Adipose tissue (tissue), 3 donors: ENCODE results near the gene ASPSCR1. TPM values are rescaled to one million over a fixed set of nuclear protein-coding genes. Genes with fewer than 3 reads are reported as not detected.
"Not testable (repeated sequence)": the region's sequence is repeated elsewhere in the genome, so short reads cannot be mapped to it uniquely, and the experiment has no call there.

Experiments
- H3K27ac ChIP-seq: one replicate; pipeline ENCODE4 v1.5.1; 2013; ENCODE audit warnings: low read depth, low read length
- WGBS, 3 donors: extraction: QIAGEN DNeasy Blood & Tissue Kit; methylation state at CpG; one replicate each; pipeline ENCODE4 v1.1.7; 2013; 5-methylcytosine and 5-hydroxymethylcytosine counted together
- polyA plus RNA-seq, 3 donors: library from polyadenylated mRNA; stranded (reverse); fragments of 200-250 nt; gene quantifications; one replicate each; pipeline ENCODE4 v1.2.3, GENCODE V29; 2013
- donor health status: healthy with polysubstance abuse.
- donor health status: Bipolar disorder and iron deficiency.
- donor health status: healthy.

ASPSCR1 gene
- polyA plus RNA-seq, 3 donors, result 17.7 to 35.4 (median 31.0) TPM

- H3K27ac ChIP-seq, result no peak overlapping the region
Observed at GRCh38 chr17:81973432-81973831, 4.0 kb upstream of the ASPSCR1 start.

- 17 to 30% (median 25%) methylated on average over 26 to 30 of the region's 30 CpGs for WGBS, 3 donors
- H3K27ac ChIP-seq, result peak overlapping the region; percentile 74
Observed at GRCh38 chr17:81976332-81977210, 858 bp upstream of the ASPSCR1 start.

- H3K27ac ChIP-seq, result no peak overlapping the region
- 84 to 92% (median 87%) methylated on average over 27 of the region's 27 CpGs for WGBS, 3 donors
Observed at GRCh38 chr17:81978524-81979298, 1.3 kb downstream of the ASPSCR1 start.

- 90 to 95% (median 90%) methylated on average over 4 of the region's 4 CpGs for WGBS, 3 donors
- H3K27ac ChIP-seq, result no peak overlapping the region
Observed at GRCh38 chr17:81980122-81980521, 2.7 kb downstream of the ASPSCR1 start.

- 69 to 88% (median 74%) methylated on average over 9 of the region's 9 CpGs for WGBS, 3 donors
Observed at GRCh38 chr17:81980707-81981343, 3.4 kb downstream of the ASPSCR1 start.

GRCh38 chr17:81981511-81981910 lies 4.1 kb downstream of the ASPSCR1 start:
- 95 to 98% (median 96%) methylated on average over 12 of the region's 12 CpGs for WGBS, 3 donors
- not testable (repeated sequence) for H3K27ac ChIP-seq

More at GRCh38 chr17:81980707-81981343, 3.4 kb downstream of the ASPSCR1 start:
- no peak overlapping the region for H3K27ac ChIP-seq

GRCh38 chr17:81983011-81983638 lies 5.7 kb downstream of the ASPSCR1 start:
- 92 to 96% (median 93%) methylated on average over 32 to 35 of the region's 35 CpGs for WGBS, 3 donors
- H3K27ac ChIP-seq, result no peak overlapping the region

- 87 to 94% (median 88%) methylated on average over 26 of the region's 26 CpGs for WGBS, 3 donors
- H3K27ac ChIP-seq, result no peak overlapping the region
Observed at GRCh38 chr17:81983639-81984373, 6.4 kb downstream of the ASPSCR1 start.

- 90 to 96% (median 92%) methylated on average over 18 to 21 of the region's 21 CpGs for WGBS, 3 donors
- no peak overlapping the region for H3K27ac ChIP-seq
Observed at GRCh38 chr17:81984773-81985410, 7.5 kb downstream of the ASPSCR1 start.

- 97 to 98% (median 97%) methylated on average over 26 of the region's 26 CpGs for WGBS, 3 donors
- H3K27ac ChIP-seq, result no peak overlapping the region
Observed at GRCh38 chr17:81986606-81987005, 9.2 kb downstream of the ASPSCR1 start.

- no peak overlapping the region for H3K27ac ChIP-seq
- 87 to 94% (median 92%) methylated on average over 25 to 26 of the region's 26 CpGs for WGBS, 3 donors
Observed at GRCh38 chr17:81987161-81987770, 9.8 kb downstream of the ASPSCR1 start.

GRCh38 chr17:81990836-81991683 lies 13.6 kb downstream of the ASPSCR1 start:
- H3K27ac ChIP-seq, result no peak overlapping the region
- 45 to 91% (median 85%) methylated on average over 25 of the region's 25 CpGs for WGBS, 3 donors

GRCh38 chr17:81991684-81992305 lies 14.4 kb downstream of the ASPSCR1 start:
- WGBS, 3 donors, result 22 to 59% (median 50%) methylated on average over 31 of the region's 31 CpGs
- H3K27ac ChIP-seq, result no peak overlapping the region

GRCh38 chr17:81992306-81993102 lies 15.1 kb downstream of the ASPSCR1 start:
- WGBS, 3 donors, result 70 to 85% (median 84%) methylated on average over 28 to 31 of the region's 31 CpGs
- H3K27ac ChIP-seq, result no peak overlapping the region
